A204.1 (cell line): ENCODE data around the gene CTNNA3.
A peak's percentile ranks its signal among the peaks of the same experiment; 100 is the strongest.

Experiments
- FAIRE-seq: peaks from 2 replicates; lab custom pipeline; 2012; peaks lifted over from hg19 to GRCh38; lab: Jason Lieb, UNC

Gene CTNNA3

GRCh38 chr10:67011981-67012380 lies 684.0 kb downstream of the CTNNA3 start:
- no peak for FAIRE-seq

- FAIRE-seq = no peak
Measured at GRCh38 chr10:67011480-67011879, 684.5 kb downstream of the CTNNA3 start.

GRCh38 chr10:67005981-67006380 lies 690.0 kb downstream of the CTNNA3 start:
- FAIRE-seq = no peak

- FAIRE-seq = no peak
Measured at GRCh38 chr10:67004690-67005089, 691.3 kb downstream of the CTNNA3 start.

- no peak for FAIRE-seq
Measured at GRCh38 chr10:66999762-67000545, 696.0 kb downstream of the CTNNA3 start.

- FAIRE-seq = no peak
Measured at GRCh38 chr10:66996996-66997395, 699.0 kb downstream of the CTNNA3 start.

GRCh38 chr10:66990143-66990830 lies 705.7 kb downstream of the CTNNA3 start:
- FAIRE-seq = no peak

- no peak for FAIRE-seq
Measured at GRCh38 chr10:66983475-66983818, 712.5 kb downstream of the CTNNA3 start.

- no peak for FAIRE-seq
Measured at GRCh38 chr10:66982792-66983474, 713.1 kb downstream of the CTNNA3 start.

GRCh38 chr10:66982053-66982420 lies 714.0 kb downstream of the CTNNA3 start:
- no peak for FAIRE-seq

GRCh38 chr10:66981361-66982052 lies 714.5 kb downstream of the CTNNA3 start:
- no peak for FAIRE-seq

GRCh38 chr10:66980246-66980815 lies 715.7 kb downstream of the CTNNA3 start:
- no peak for FAIRE-seq

- FAIRE-seq = no peak
Measured at GRCh38 chr10:66964946-66965345, 731.0 kb downstream of the CTNNA3 start.

- no peak for FAIRE-seq
Measured at GRCh38 chr10:66958466-66958865, 737.5 kb downstream of the CTNNA3 start.

GRCh38 chr10:66951896-66952295 lies 744.1 kb downstream of the CTNNA3 start:
- FAIRE-seq = no peak

GRCh38 chr10:66943590-66943989 lies 752.4 kb downstream of the CTNNA3 start:
- no peak for FAIRE-seq

- FAIRE-seq = no peak
Measured at GRCh38 chr10:66942407-66942806, 753.6 kb downstream of the CTNNA3 start.

GRCh38 chr10:66941491-66941890 lies 754.5 kb downstream of the CTNNA3 start:
- FAIRE-seq = no peak

- FAIRE-seq = no peak
Measured at GRCh38 chr10:66940965-66941364, 755.0 kb downstream of the CTNNA3 start.

- no peak for FAIRE-seq
Measured at GRCh38 chr10:66934711-66935110, 761.3 kb downstream of the CTNNA3 start.

- no peak for FAIRE-seq
Measured at GRCh38 chr10:66931949-66932343, 764.0 kb downstream of the CTNNA3 start.

- peak; percentile 93 for FAIRE-seq
Measured at GRCh38 chr10:66931340-66931948, 764.6 kb downstream of the CTNNA3 start.
